Nephron (organoid): ENCODE measurements around the gene CNPY1.

Source experiments
- H3K27ac Mint-ChIP-seq, 3 experiments: 2 replicates each; pipeline ENCODE4 v1.8.0; 2020; ENCODE audit warnings: mixed read lengths in 3 of 3, mild to moderate bottlenecking in 2 of 3, moderate library complexity in 1 of 3
- H3K27me3 Mint-ChIP-seq: 2 replicates; pipeline ENCODE4 v1.8.0; 2021; ENCODE audit warnings: low read depth, mild to moderate bottlenecking, moderate library complexity, mixed read lengths
- H3K36me3 Mint-ChIP-seq: 2 replicates; pipeline ENCODE4 v1.8.0; 2020; ENCODE audit warnings: low read depth, mixed read lengths
- H3K4me1 Mint-ChIP-seq: 2 replicates; pipeline ENCODE4 v1.8.0; 2020; ENCODE audit warnings: mixed read lengths
- H3K4me3 Mint-ChIP-seq, 3 experiments: 2 replicates each; pipeline ENCODE4 v1.8.0; 2020; ENCODE audit warnings: mild to moderate bottlenecking in 3 of 3, mixed read lengths in 3 of 3, moderate library complexity in 2 of 3
- H3K9me3 Mint-ChIP-seq: 2 replicates; pipeline ENCODE4 v1.8.0; 2020; ENCODE audit warnings: mixed read lengths
- CTCF ChIP-seq, 3 experiments: fragments of 200-600 bp; sonication (generic); IDR thresholded peaks; one replicate each; pipeline ENCODE4 v1.5.0; 2021; ENCODE audit warnings: antibody characterized with exemption in 3 of 3; ENCODE audit not compliant: unreplicated experiment in 3 of 3

CNPY1 gene

GRCh38 chr7:155463114-155463811 is 83.1 kb downstream of the CNPY1 start:
- H3K4me3 Mint-ChIP-seq = no peak overlapping the region
- no peaks in the 10 kb centered on the region for H3K9me3 Mint-ChIP-seq
- TF ChIP-seq CTCF (IDR thresholded peaks at IDR 0.05; ENCODE audit: unreplicated experiment in 3 of 3) = no peak
- H3K27ac Mint-ChIP-seq = no peak overlapping the region
- peaks cover 8% of the 10 kb centered on the region for H3K4me1 Mint-ChIP-seq
- H3K36me3 Mint-ChIP-seq = no peaks in the 10 kb centered on the region
- H3K27me3 Mint-ChIP-seq = peaks cover 94% of the 10 kb centered on the region

DNA sequence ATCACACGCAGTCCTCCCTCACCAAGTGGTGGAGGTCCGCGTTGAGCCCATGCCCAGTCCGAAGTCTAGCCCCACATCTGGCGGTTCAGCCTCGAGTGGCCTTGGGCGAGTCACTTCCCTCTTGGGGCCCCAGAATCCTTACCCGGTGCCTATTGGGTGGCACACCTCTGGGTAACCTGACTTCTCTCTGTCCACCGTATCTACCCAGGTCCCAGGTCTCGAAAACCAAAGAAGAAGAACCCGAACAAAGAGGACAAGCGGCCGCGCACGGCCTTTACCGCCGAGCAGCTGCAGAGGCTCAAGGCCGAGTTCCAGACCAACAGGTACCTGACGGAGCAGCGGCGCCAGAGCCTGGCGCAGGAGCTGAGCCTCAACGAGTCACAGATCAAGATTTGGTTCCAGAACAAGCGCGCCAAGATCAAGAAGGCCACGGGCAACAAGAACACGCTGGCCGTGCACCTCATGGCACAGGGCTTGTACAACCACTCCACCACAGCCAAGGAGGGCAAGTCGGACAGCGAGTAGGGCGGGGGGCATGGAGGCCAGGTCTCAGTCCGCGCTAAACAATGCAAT is 84.1 kb downstream of the CNPY1 start:
- Mint-ChIP-seq H3K4me3 (no peak overlapping the region), H3K27ac (no peak overlapping the region), H3K4me1 (peaks cover 8% of the 10 kb centered on the region), H3K36me3 (no peaks in the 10 kb centered on the region), H3K27me3 (peaks cover 93% of the 10 kb centered on the region), H3K9me3 (no peaks in the 10 kb centered on the region)
- no peak for TF ChIP-seq CTCF (IDR thresholded peaks at IDR 0.05; ENCODE audit: unreplicated experiment in 3 of 3)

- no peaks in the 10 kb centered on the region for H3K36me3 Mint-ChIP-seq
- TF ChIP-seq CTCF (IDR thresholded peaks at IDR 0.05; ENCODE audit: unreplicated experiment in 3 of 3) = no peak
- H3K27ac Mint-ChIP-seq = no peak overlapping the region
- H3K27me3 Mint-ChIP-seq = peaks cover 93% of the 10 kb centered on the region
- H3K4me3 Mint-ChIP-seq = no peak overlapping the region
- no peaks in the 10 kb centered on the region for H3K9me3 Mint-ChIP-seq
- H3K4me1 Mint-ChIP-seq = peaks cover 13% of the 10 kb centered on the region
Observed at GRCh38 chr7:155461631-155462030, 84.7 kb downstream of the CNPY1 start.

DNA sequence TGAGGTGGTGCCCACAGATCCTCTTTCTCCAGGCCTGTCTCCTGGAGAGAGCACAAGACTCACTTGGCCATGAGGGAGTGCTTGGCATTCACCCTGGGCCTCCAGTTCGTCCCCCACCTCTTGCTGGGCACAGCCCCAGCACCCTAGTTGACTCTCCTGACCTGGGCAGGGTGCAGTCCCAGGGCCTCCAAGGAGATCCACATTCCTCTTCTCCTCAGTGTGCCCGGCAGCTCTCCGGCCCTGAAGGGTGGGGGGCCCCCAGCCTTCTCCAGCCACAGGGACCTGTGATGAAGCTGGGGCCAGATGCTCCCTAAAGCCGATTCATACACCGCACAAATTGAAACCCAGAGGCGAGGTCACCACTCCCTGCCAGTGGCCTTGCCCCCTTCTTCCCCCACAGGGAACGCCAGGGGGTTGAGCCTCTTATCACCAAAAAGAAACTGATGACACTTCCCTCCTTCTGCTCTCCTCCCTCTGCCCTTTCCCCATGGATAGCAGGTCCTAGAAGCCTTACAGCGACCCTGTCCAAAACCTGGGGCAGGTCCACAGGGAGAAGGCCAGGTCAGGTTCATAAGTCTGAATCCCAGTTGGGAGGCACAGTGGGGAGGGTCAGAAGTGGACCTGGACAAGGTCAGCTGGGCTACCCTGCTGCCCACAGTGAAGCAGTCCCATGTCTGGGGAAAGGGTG is 85.3 kb downstream of the CNPY1 start:
- Mint-ChIP-seq H3K27me3 (peaks cover 93% of the 10 kb centered on the region), H3K4me3 (peak overlapping the region in 1 of 3 experiments; percentile 23), H3K9me3 (no peaks in the 10 kb centered on the region), H3K4me1 (peaks cover 18% of the 10 kb centered on the region), H3K27ac (no peak overlapping the region), H3K36me3 (no peaks in the 10 kb centered on the region)
- TF ChIP-seq CTCF (IDR thresholded peaks at IDR 0.05; ENCODE audit: unreplicated experiment in 3 of 3) = no peak

DNA sequence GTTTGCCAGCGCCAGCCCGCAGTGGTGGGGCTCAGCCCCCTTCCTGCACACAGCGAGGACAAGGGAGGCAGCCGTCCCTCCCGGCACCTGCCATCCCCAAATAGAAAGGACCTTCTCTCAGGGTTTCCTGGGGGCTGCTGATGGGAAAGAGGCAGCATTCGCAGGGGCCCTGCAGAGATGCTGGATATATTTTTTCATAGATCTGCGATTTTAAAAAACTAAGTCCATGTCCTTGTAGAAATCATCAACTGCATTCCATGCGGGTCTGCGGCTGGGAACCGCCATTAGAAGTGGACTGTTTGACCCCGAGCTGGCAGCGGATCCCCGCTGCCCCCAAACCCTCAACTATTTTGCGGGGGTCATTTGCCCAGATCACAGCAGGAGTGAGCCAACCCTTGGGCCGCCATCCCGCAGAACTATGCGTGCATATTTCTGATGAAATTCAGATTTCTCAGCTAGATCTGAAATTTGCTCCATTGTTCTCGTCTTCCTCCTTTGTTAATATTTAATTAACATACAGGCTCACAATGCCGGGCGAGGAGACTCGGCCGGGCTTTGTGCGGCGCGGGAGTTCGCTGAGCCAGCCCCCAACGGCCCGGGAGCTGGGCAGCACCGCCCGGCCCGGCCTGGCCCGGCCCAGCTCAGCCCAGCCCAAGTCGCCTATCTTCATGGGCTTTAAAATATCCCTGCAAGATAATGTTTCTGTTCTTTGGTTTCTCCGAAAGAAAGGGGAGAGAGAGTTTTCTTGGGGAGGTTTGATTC is 86.5 kb downstream of the CNPY1 start:
- no peaks in the 10 kb centered on the region for H3K9me3 Mint-ChIP-seq
- H3K27ac Mint-ChIP-seq = no peak overlapping the region
- TF ChIP-seq CTCF (IDR thresholded peaks at IDR 0.05; ENCODE audit: unreplicated experiment in 3 of 3) = no peak
- peak overlapping the region; percentile 73 to 81 (median 77) for H3K4me3 Mint-ChIP-seq
- H3K36me3 Mint-ChIP-seq = no peaks in the 10 kb centered on the region
- peaks cover 93% of the 10 kb centered on the region for H3K27me3 Mint-ChIP-seq
- H3K4me1 Mint-ChIP-seq = peaks cover 18% of the 10 kb centered on the region
